Panc1 (cell line): ENCODE results near the gene CHODL.

ENCODE experiments used
- CTCF ChIP-seq: fragments of 450-650 bp; IDR thresholded peaks from 2 replicates; pipeline ENCODE4 v1.5.1; 2017; ENCODE audit warnings: mild to moderate bottlenecking
- POLR2AphosphoS5 ChIP-seq: IDR thresholded peaks from 2 replicates; pipeline ENCODE4 v1.6.1; 2012; ENCODE audit warnings: mild to moderate bottlenecking, low read depth, low read length, moderate library complexity
- REST ChIP-seq, 2 experiments: IDR thresholded peaks; 2 replicates each; pipeline ENCODE4 v1.6.1; 2011 to 2012; ENCODE audit warnings: low read depth in 2 of 2, control low read depth in 1 of 2, low read length in 1 of 2, mild to moderate bottlenecking in 1 of 2, moderate library complexity in 1 of 2; ENCODE audit not compliant: insufficient read depth in 1 of 2

- TF ChIP-seq CTCF (no peak), POLR2AphosphoS5 (no peak), REST (IDR thresholded peaks at IDR 0.05; ENCODE audit: insufficient read depth in 1 of 2, low read depth in 2 of 2, low read length in 1 of 2) (no peak)
Observed at GRCh38 chr21:18222346-18222745, 22.3 kb upstream of the CHODL start.
